ENCODE results near the gene NCK2. TPM values are rescaled to one million over a fixed set of nuclear protein-coding genes. Genes with fewer than 3 reads are reported as not detected.

Gene NCK2
- total RNA-seq, 4 donors from 2014 or later, result 59.8 to 130 (median 96.2) TPM

DNA sequence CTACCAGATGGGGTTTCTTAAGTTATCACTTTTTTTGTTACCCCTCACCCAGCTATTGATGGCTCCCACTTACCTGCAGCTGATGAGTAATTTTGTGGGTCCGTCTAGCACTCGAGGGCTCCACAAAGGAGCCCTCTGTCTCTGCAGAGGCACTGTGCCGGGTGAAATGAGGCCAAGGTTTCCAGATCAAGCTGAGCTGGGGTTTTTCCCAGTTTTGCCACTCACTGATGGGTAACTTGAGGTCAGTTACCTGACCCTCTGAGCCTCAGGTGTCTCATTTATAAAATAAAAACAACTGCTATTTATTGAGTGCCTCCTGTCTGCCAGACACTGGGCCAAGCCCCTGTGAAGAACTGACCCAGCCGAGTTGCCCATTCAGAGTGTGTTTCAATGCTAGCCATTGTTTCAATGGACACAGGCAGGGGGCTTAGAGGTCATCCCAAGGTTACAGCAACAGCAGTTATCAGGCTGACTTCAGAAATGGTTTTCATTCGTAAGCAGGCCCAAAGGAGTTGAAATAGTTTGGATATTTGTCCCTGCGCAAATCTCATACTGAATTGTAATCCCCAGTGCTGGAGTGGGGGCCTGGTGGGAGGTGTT lies 192.9 kb downstream of the NCK2 start:
- Histone ChIP-seq H3K27me3 (no peaks in the 10 kb centered on the region), H3K9me3 (no peaks in the 10 kb centered on the region), H3K4me3 (no peak overlapping the region), H3K27ac (replicated peaks in 1 of 4) (no peak overlapping the region), H3K36me3 (no peaks in the 10 kb centered on the region), H3K4me1 (peaks cover 8 to 16% (median 14%) of the 10 kb centered on the region in 4 donors)
- TF ChIP-seq POLR2A (IDR thresholded peaks at IDR 0.05; ENCODE audit: low read depth) (no peak), EP300 (IDR thresholded peaks at IDR 0.05) (no peak), POLR2AphosphoS5 (IDR thresholded peaks at IDR 0.05) (no peak), CTCF (IDR thresholded peaks at IDR 0.05) (no peak)
- WGBS, result 81% methylated on average over 6 of the region's 6 CpGs
- intact Hi-C loops (cut with DNase I), result no loop called here
- DNase-seq (ENCODE audit: extremely low spot score), result no peak
